Spleen (tissue), 13 donors: ENCODE data around the gene TAT. TPM values are rescaled to one million over a fixed set of nuclear protein-coding genes. Genes with fewer than 3 reads are reported as not detected.

Experiments used
- DNase-seq: peaks from one replicate; pipeline ENCODE4 v3.0.0-alpha.2; 2020
- H3K27ac ChIP-seq, 8 donors: fragments of 200-600 bp; sonication (generic) in 7 of 8; 1 replicate in 4 of 8; 2 replicates in 4 of 8; pipeline versions ENCODE4 v1.5.0 to v1.8.0; 2016 to 2021; ENCODE audit warnings: inconsistent platforms in 4 of 8, mild to moderate bottlenecking in 4 of 8, moderate library complexity in 1 of 8
- H3K27me3 ChIP-seq, 7 donors: fragments of 200-600 bp; sonication (generic) in 6 of 7; replicated peaks in 1 of 7; 1 replicate in 4 of 7; 2 replicates in 3 of 7; pipeline versions ENCODE4 v1.5.0 to v1.8.0; 2016 to 2021; ENCODE audit warnings: inconsistent platforms in 3 of 7, mild to moderate bottlenecking in 1 of 7
- H3K36me3 ChIP-seq, 6 donors: fragments of 200-600 bp; sonication (generic) in 5 of 6; 1 replicate in 4 of 6; 2 replicates in 2 of 6; pipeline versions ENCODE4 v1.5.0 to v1.8.0; 2016 to 2021; ENCODE audit warnings: inconsistent platforms in 2 of 6
- H3K4me1 ChIP-seq, 6 donors: fragments of 200-600 bp; sonication (generic) in 5 of 6; 1 replicate in 3 of 6; 2 replicates in 3 of 6; pipeline versions ENCODE4 v1.5.0 to v1.8.0; 2016 to 2021; ENCODE audit warnings: inconsistent platforms in 3 of 6
- H3K4me3 ChIP-seq, 8 donors: fragments of 200-600 bp; sonication (generic) in 7 of 8; 1 replicate in 4 of 8; 2 replicates in 4 of 8; pipeline versions ENCODE4 v1.5.0 to v1.8.0; 2016 to 2021; ENCODE audit warnings: inconsistent platforms in 4 of 8, mild to moderate bottlenecking in 4 of 8, moderate library complexity in 2 of 8
- H3K9me3 ChIP-seq, 8 donors: fragments of 200-600 bp; sonication (generic) in 7 of 8; 1 replicate in 4 of 8; 2 replicates in 4 of 8; pipeline versions ENCODE4 v1.5.0 to v1.8.0; 2016 to 2021; ENCODE audit warnings: inconsistent platforms in 4 of 8
- POLR2A ChIP-seq, 3 donors: fragments of 450-650 bp; IDR thresholded peaks; one replicate each; pipeline ENCODE4 v1.5.1; 2017; ENCODE audit warnings: antibody characterized with exemption in 3 of 3, mild to moderate bottlenecking in 1 of 3
- POLR2AphosphoS5 ChIP-seq, 3 donors: sonication (generic); formaldehyde crosslinking; IDR thresholded peaks; one replicate each; pipeline ENCODE4 v1.5.1; 2017; ENCODE audit warnings: antibody characterized with exemption in 3 of 3
- WGBS, 5 donors: extraction: QIAGEN DNeasy Blood & Tissue Kit in 3 of 5; methylation state at CpG; one replicate each; pipeline versions ENCODE4 v1.1.5 to v1.1.7; 2013 to 2018; 5-methylcytosine and 5-hydroxymethylcytosine counted together
- intact Hi-C: fragments of 100-400 bp; cut with DNase I; formaldehyde crosslinking; loops from one replicate; pipeline ENCODE4 v1.15.0; 2023; ENCODE audit warnings: low total_unique reads
- long read RNA-seq, 2 donors: transcript quantifications; one replicate each; lab custom pipeline, GENCODE V29; 2026
- polyA plus RNA-seq, 3 donors: library from polyadenylated mRNA; stranded (reverse); fragments of 200-250 nt; gene quantifications; one replicate each; pipeline ENCODE4 v1.2.1, GENCODE V29; 2013
- total RNA-seq, 7 donors: library from RNA; depleted of rRNA in 3 of 7; stranded (reverse); fragments of >200 nt in 3 of 7; fragmentation: NEBNext Ultra II Directional in 4 of 7; extraction: Animal tissue kit (Norgen Biotek cat#: 25700) in 4 of 7; gene quantifications; one replicate each; pipeline versions ENCODE4 v1.1.0 to v1.2.1, GENCODE V29; 2016 to 2021
- TF ChIP-seq, protein P1 (sequence below), 11 experiments: fragments of 200-600 bp in 7 of 11; fragments of 450-650 bp in 4 of 11; sonication (generic) in 4 of 11; IDR thresholded peaks in 8 of 11; conservative IDR thresholded peaks in 3 of 11; 1 replicate in 7 of 11; 2 replicates in 4 of 11; pipeline versions ENCODE4 v1.4.0 to v1.8.0; 2016 to 2021; ENCODE audit warnings: antibody characterized with exemption in 11 of 11, inconsistent platforms in 4 of 11, mild to moderate bottlenecking in 1 of 11
- donor health status: healthy with polysubstance abuse.
- donor health status: DM: no; HTN: no; CAD: no; lungs with moderate emphysema.
- donor health status: DM: no; HTN: no; CAD: no.
- donor health status: Bipolar disorder and iron deficiency.
- donor health status: healthy.
- donor health status: DM: no; HTN: no; CAD: no.
- donor health status: DM: yes; HTN: yes; CAD: no.

TAT gene
- total RNA-seq (under 1 TPM in 2 of 7 donors, not detected in 5; 0.16 to 0.30 TPM), polyA plus RNA-seq (under 1 TPM in 1 of 3 donors, not detected in 2; 0.08 TPM)
- long read RNA-seq, donor 1, result 0 reads
- long read RNA-seq, donor 2, result 0 reads

DNA sequence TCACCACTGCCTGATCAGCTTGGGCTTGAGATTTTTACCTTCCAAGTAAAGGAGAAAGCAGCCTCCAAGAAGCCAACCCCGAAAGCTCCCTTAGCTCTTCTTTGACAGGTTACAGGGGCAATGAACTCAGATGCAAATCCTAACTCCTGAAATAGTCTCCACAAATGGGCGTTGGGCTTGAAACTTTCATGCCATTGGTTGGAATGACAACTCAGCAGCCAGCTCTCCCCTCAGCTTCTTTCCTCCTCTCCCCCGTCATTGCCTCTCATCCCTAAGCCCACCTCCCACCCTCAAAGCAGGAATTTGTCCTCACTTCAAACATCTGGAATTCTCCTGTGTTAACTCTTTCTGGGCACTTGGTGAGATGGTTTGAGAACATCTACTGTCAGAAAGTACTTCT is at the start of gene TAT:
TAT (minus strand) TSS at position 122 of the 400 bp plus-strand sequence. CDS start 677 bp downstream, outside the sequence.
- no peak within 1 kb of the TSS for H3K4me3 ChIP-seq
- no peaks in the 10 kb centered on the region for H3K9me3 ChIP-seq
- no peaks in the 10 kb centered on the region for H3K4me1 ChIP-seq
- no peak within 1 kb of the TSS for H3K27ac ChIP-seq
- TF ChIP-seq, protein P1, sequence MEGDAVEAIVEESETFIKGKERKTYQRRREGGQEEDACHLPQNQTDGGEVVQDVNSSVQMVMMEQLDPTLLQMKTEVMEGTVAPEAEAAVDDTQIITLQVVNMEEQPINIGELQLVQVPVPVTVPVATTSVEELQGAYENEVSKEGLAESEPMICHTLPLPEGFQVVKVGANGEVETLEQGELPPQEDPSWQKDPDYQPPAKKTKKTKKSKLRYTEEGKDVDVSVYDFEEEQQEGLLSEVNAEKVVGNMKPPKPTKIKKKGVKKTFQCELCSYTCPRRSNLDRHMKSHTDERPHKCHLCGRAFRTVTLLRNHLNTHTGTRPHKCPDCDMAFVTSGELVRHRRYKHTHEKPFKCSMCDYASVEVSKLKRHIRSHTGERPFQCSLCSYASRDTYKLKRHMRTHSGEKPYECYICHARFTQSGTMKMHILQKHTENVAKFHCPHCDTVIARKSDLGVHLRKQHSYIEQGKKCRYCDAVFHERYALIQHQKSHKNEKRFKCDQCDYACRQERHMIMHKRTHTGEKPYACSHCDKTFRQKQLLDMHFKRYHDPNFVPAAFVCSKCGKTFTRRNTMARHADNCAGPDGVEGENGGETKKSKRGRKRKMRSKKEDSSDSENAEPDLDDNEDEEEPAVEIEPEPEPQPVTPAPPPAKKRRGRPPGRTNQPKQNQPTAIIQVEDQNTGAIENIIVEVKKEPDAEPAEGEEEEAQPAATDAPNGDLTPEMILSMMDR (IDR thresholded peaks at IDR 0.05 in 8 of 11, conservative IDR thresholded peaks at IDR 0.05 in 3 of 11), result no peak
- TF ChIP-seq POLR2AphosphoS5 (IDR thresholded peaks at IDR 0.05), result no peak
- no peak for TF ChIP-seq POLR2A (IDR thresholded peaks at IDR 0.05)
- peaks cover 0 to 17% (median 0%) of the 10 kb centered on the region in 7 donors for H3K27me3 ChIP-seq
- DNase-seq, result no peak
- H3K36me3 ChIP-seq, result no peaks in the 10 kb centered on the region
- WGBS, 5 donors, result 23 to 42% (median 35%) methylated on average over 3 of the region's 3 CpGs
- intact Hi-C loops, result no loop called here

DNA sequence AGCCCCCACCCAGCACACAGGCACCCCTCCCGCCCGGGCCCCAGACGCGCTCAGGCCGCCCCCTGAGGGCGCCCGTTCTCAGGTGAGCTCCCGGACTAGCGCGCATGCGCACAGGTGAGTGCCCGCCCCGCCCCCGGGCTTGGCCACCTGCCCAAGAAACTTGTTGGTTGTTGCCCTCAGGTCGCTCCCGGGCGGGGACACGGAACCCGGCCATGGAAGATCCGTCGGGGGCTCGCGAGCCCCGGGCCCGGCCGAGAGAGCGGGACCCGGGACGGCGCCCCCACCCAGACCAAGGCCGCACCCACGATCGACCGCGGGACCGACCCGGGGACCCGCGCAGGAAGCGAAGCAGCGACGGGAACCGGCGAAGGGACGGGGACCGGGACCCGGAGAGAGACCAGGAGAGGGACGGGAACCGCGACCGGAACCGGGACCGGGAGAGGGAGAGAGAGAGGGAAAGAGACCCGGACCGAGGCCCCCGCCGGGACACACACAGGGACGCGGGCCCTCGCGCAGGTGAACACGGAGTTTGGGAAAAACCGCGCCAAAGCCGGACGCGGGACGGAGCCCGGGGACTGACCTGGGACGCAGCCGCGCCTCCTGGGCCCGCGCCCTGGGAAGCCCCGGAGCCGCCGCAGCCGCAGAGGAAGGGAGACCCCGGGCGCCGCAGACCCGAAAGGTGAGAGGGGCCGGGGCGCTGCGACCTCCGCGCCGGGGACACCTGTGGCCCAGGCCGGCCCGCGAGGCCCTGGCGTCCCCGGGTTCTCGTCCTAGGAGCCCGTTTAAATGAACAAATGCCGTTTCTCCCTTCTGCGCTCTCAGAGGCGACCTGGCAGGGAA is 49.3 kb upstream of the TAT start, which contains the start of gene MARVELD3:
MARVELD3 (plus strand) TSS at position 167 of the 840 bp plus-strand sequence; CDS start at position 213, 46 bp downstream.
- Histone ChIP-seq H3K27me3 (peaks cover 2 to 44% (median 30%) of the 10 kb centered on the region in 7 donors), H3K27ac (no peak within 1 kb of the TSS), H3K9me3 (no peaks in the 10 kb centered on the region), H3K4me1 (peaks cover 3 to 19% (median 13%) of the 10 kb centered on the region in 6 donors), H3K36me3 (no peaks in the 10 kb centered on the region), H3K4me3 (peak within 1 kb of the TSS; percentile 27 to 68 (median 40))
- WGBS, 5 donors, result 1 to 4% (median 2%) methylated on average over 39 to 98 of the region's 98 CpGs
- TF ChIP-seq POLR2A (IDR thresholded peaks at IDR 0.05), result no peak
- TF ChIP-seq, protein P1 (IDR thresholded peaks at IDR 0.05 in 8 of 11, conservative IDR thresholded peaks at IDR 0.05 in 3 of 11), result no peak
- TF ChIP-seq POLR2AphosphoS5 (IDR thresholded peaks at IDR 0.05), result peak in 1 of 3 donors; percentile 11
- peak; percentile 72 for DNase-seq
- intact Hi-C loops, result no loop called here

DNA sequence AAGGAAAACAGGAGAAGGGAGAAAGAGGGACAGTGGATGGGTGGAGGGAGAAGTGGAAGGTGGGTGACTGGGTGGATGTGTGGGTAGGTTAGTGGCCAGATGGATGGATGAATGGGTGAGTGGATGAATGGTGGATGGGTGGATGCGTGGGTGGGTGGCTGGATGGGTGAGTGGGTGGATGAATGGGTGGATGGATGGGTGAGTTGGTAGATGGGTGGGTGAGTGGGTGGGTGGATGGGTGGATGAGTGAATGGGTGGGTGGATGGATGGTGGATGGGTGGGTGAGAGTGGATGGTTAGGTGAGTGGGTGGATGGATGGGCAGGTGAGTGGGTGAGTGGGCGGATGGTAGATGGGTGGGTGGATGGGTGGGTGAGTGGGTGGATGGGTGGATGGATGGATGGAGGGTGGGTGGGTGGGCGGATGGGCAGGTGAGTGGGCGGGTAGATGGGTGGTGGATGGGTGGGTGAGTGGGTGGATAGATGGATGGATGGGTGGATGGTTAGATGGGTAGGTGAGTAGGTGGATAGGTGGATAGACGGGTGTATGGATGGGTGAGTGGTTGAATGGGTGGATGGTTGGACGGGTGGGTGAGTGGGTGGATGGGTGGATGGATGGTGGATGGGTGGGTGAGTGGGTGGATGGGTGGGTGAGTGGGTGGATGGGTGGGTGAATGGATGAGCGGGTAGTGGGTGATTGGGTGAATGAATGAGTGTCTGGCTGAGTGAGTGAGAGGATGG is 48.4 kb upstream of the TAT start:
- Histone ChIP-seq H3K4me1 (peaks cover 3 to 19% (median 13%) of the 10 kb centered on the region in 6 donors), H3K4me3 (peak overlapping the region in 3 of 8 donors; percentile 27 to 68 (median 38)), H3K27me3 (peaks cover 2 to 44% (median 30%) of the 10 kb centered on the region in 7 donors), H3K36me3 (no peaks in the 10 kb centered on the region), H3K9me3 (no peaks in the 10 kb centered on the region), H3K27ac (no peak overlapping the region)
- 80 to 90% (median 86%) methylated on average over 4 to 7 of the region's 7 CpGs for WGBS, 5 donors
- intact Hi-C loops, result no loop called here
- peak; percentile 16 for DNase-seq
- TF ChIP-seq, protein P1 (IDR thresholded peaks at IDR 0.05 in 8 of 11, conservative IDR thresholded peaks at IDR 0.05 in 3 of 11), result no peak
- no peak for TF ChIP-seq POLR2A (IDR thresholded peaks at IDR 0.05)
- no peak for TF ChIP-seq POLR2AphosphoS5 (IDR thresholded peaks at IDR 0.05)
